Smooth muscle cell (in vitro differentiated cells): ENCODE results near the gene MAP6. TPM values are rescaled to one million over a fixed set of nuclear protein-coding genes. Genes with fewer than 3 reads are reported as not detected.

Experiments used
- DNase-seq: peaks from one replicate; lab custom pipeline; 2025; ENCODE audit not compliant: unreplicated experiment; lab: John Stamatoyannopoulos, UW
- H2AFZ ChIP-seq: fragments of 200-600 bp; sonication (generic); 2 replicates; pipeline ENCODE4 v1.6.0; 2016; ENCODE audit warnings: antibody characterized with exemption, low read depth, mild to moderate bottlenecking
- H3F3A ChIP-seq: fragments of 200-600 bp; sonication (generic); 2 replicates; pipeline ENCODE4 v1.6.0; 2017; ENCODE audit warnings: antibody characterized with exemption, low read depth
- H3K27ac ChIP-seq: fragments of 200-600 bp; sonication (generic); 2 replicates; pipeline ENCODE4 v1.5.1; 2016; ENCODE audit warnings: low read depth, mild to moderate bottlenecking
- H3K27me3 ChIP-seq: fragments of 200-600 bp; sonication (generic); 2 replicates; pipeline ENCODE4 v1.6.1; 2016; ENCODE audit warnings: low read depth, mild to moderate bottlenecking
- H3K36me3 ChIP-seq: fragments of 200-600 bp; sonication (generic); 2 replicates; pipeline ENCODE4 v1.5.1; 2016; ENCODE audit warnings: low read depth
- H3K4me1 ChIP-seq: fragments of 200-600 bp; sonication (generic); 2 replicates; pipeline ENCODE4 v1.5.1; 2016; ENCODE audit warnings: low read depth
- H3K4me2 ChIP-seq: fragments of 200-600 bp; sonication (generic); 2 replicates; pipeline ENCODE4 v1.6.0; 2016; ENCODE audit warnings: mild to moderate bottlenecking
- H3K4me3 ChIP-seq: fragments of 200-600 bp; sonication (generic); 2 replicates; pipeline ENCODE4 v1.5.1; 2016; ENCODE audit warnings: mild to moderate bottlenecking
- H3K79me2 ChIP-seq: fragments of 200-600 bp; sonication (generic); 2 replicates; pipeline ENCODE4 v1.6.0; 2016; ENCODE audit warnings: low read depth, mild to moderate bottlenecking
- H3K9ac ChIP-seq: fragments of 200-600 bp; sonication (generic); 2 replicates; pipeline ENCODE4 v1.6.0; 2016; ENCODE audit warnings: low read depth
- H3K9me3 ChIP-seq: fragments of 200-600 bp; sonication (generic); replicated peaks from 2 replicates; pipeline ENCODE4 v1.5.1; 2016; ENCODE audit warnings: low read depth
- H4K20me1 ChIP-seq: fragments of 200-600 bp; sonication (generic); 2 replicates; pipeline ENCODE4 v1.6.0; 2016; ENCODE audit warnings: low read depth
- WGBS: methylation state at CpG from one replicate; pipeline ENCODE4 v1.1.7; 2016; ENCODE audit warnings: low lambda C conversion rate; 5-methylcytosine and 5-hydroxymethylcytosine counted together
- polyA plus RNA-seq: library from polyadenylated mRNA; unstranded; fragments of >200 nt; fragmentation: Nextera tagmentation; extraction: Ambion mirVana; gene quantifications from 2 replicates; pipeline ENCODE4 v1.2.1, GENCODE V29; 2016
- total RNA-seq: library from RNA; depleted of rRNA; stranded (reverse); fragments of >200 nt; gene quantifications from 2 replicates; pipeline ENCODE4 v1.2.3, GENCODE V29; 2014
- TF ChIP-seq, protein P1 (sequence below): fragments of 200-600 bp; sonication (generic); IDR thresholded peaks from 2 replicates; pipeline ENCODE4 v1.5.1; 2017; ENCODE audit warnings: borderline replicate concordance, mild to moderate bottlenecking, antibody characterized with exemption; ENCODE audit not compliant: insufficient read depth, poor library complexity, severe bottlenecking

Gene MAP6
- total and polyA plus RNA-seq, 2 experiments from 2014 or later, result 0.22 to 0.43 TPM

DNA sequence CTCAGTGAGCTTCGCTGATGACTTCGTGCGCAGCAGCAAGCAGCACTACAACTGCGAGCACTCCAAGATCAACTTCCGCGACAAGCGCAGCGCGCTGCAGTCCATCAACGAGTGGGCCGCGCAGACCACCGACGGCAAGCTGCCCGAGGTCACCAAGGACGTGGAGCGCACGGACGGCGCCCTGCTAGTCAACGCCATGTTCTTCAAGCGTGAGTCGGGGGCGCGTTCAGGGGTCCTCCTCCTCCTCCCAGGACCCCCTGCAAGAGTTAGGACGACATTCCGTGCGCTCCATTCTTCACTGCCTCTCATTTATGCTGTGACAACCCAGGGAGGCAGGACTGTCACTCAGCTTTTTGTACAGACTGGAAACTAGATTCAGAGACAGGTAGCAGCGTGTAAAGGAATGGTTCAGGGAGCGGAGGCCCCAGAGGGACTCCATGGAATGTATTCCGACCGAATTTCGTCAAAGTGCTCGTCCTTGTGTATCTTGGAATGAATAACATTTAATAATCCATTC is 102.0 kb downstream of the MAP6 start:
- 96% methylated on average over 34 of the region's 34 CpGs for WGBS
- H3K9me3 ChIP-seq, result no peaks in the 10 kb centered on the region
- H3K27me3 ChIP-seq, result no peaks in the 10 kb centered on the region
- no peak overlapping the region for H2AFZ ChIP-seq
- peak overlapping the region; percentile 68 for H3K27ac ChIP-seq
- peaks cover 73% of the 10 kb centered on the region for H3F3A ChIP-seq
- peaks cover 91% of the 10 kb centered on the region for H3K79me2 ChIP-seq
- H3K36me3 ChIP-seq, result peaks cover 16% of the 10 kb centered on the region
- H4K20me1 ChIP-seq, result peaks cover 92% of the 10 kb centered on the region
- peak overlapping the region; percentile 94 for H3K4me2 ChIP-seq
- H3K4me1 ChIP-seq, result peaks cover 22% of the 10 kb centered on the region
- no peak overlapping the region for H3K9ac ChIP-seq
- no peak overlapping the region for H3K4me3 ChIP-seq
- DNase-seq, result no peak
- TF ChIP-seq, protein P1, sequence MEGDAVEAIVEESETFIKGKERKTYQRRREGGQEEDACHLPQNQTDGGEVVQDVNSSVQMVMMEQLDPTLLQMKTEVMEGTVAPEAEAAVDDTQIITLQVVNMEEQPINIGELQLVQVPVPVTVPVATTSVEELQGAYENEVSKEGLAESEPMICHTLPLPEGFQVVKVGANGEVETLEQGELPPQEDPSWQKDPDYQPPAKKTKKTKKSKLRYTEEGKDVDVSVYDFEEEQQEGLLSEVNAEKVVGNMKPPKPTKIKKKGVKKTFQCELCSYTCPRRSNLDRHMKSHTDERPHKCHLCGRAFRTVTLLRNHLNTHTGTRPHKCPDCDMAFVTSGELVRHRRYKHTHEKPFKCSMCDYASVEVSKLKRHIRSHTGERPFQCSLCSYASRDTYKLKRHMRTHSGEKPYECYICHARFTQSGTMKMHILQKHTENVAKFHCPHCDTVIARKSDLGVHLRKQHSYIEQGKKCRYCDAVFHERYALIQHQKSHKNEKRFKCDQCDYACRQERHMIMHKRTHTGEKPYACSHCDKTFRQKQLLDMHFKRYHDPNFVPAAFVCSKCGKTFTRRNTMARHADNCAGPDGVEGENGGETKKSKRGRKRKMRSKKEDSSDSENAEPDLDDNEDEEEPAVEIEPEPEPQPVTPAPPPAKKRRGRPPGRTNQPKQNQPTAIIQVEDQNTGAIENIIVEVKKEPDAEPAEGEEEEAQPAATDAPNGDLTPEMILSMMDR, result no peak

DNA sequence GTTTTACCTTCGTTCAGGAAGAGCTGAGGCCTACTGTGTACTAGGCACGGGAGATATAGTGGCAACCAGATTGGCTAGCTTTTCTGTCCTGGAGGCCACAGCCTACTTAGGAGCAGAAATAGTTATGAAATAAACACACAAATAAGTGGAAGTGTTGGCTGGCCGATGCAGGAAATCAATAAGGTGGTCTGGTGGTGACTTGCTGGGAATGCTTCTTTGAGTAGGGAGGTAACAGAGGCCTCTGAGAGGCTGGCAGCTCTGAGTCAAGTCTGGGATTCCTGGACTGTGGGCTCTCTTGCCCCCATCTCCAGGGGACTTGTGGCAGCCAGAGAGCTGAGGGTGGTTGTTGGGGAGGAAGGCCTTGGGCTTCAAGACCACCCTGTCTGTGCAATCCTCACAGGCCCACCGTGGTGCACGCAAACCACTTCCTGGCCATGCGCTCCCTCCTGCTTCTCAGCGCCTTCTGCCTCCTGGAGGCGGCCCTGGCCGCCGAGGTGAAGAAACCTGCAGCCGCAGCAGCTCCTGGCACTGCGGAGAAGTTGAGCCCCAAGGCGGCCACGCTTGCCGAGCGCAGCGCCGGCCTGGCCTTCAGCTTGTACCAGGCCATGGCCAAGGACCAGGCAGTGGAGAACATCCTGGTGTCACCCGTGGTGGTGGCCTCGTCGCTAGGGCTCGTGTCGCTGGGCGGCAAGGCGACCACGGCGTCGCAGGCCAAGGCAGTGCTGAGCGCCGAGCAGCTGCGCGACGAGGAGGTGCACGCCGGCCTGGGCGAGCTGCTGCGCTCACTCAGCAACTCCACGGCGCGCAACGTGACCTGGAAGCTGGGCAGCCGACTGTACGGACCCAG is 102.7 kb downstream of the MAP6 start:
- Histone ChIP-seq H3F3A (peaks cover 74% of the 10 kb centered on the region), H3K9ac (peak overlapping the region; percentile 68), H3K36me3 (peaks cover 16% of the 10 kb centered on the region), H3K79me2 (peaks cover 90% of the 10 kb centered on the region), H4K20me1 (peaks cover 86% of the 10 kb centered on the region), H3K4me1 (peaks cover 29% of the 10 kb centered on the region), H3K27ac (peak overlapping the region; percentile 99), H3K4me2 (peak overlapping the region; percentile 94), H3K9me3 (no peaks in the 10 kb centered on the region), H3K4me3 (peak overlapping the region; percentile 95), H2AFZ (no peak overlapping the region), H3K27me3 (no peaks in the 10 kb centered on the region)
- TF ChIP-seq, protein P1, result no peak
- WGBS, result 87% methylated on average over 42 of the region's 43 CpGs
- no peak for DNase-seq

DNA sequence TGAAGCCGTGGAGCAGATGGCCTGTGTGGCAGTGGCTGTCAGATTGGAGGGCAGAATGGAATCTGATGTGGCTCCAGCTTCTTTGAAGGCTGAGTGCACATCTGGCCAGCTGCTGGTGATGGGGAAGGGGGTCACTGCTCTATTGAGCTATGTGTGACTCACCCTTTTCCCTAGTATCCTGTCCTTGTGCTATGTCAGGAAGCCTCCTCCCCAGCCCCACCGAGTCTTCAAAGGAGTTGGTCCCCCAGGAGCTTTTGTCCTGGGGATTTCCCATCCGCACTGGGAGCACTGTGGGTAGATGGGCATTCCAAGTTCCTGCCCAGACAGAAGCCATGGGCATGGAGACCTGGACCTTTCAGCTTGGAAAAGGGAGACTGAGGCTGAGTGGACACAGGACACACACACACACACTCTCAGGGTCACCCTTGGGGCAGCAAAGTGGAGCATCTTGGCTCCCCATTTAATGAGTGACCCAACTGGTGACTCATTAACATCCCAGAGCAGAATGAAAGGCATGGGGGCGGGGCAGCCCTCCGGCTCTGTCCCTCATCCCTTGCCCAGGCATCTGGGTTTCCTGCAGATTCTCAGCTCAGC is 103.5 kb downstream of the MAP6 start:
- peak; percentile 47 for DNase-seq
- Histone ChIP-seq H3K4me1 (peaks cover 31% of the 10 kb centered on the region), H3K36me3 (peaks cover 10% of the 10 kb centered on the region), H3K4me3 (peak overlapping the region; percentile 95), H3K4me2 (peak overlapping the region; percentile 94), H4K20me1 (peaks cover 77% of the 10 kb centered on the region), H3F3A (peaks cover 69% of the 10 kb centered on the region), H3K27me3 (no peaks in the 10 kb centered on the region), H3K9me3 (no peaks in the 10 kb centered on the region), H2AFZ (no peak overlapping the region), H3K9ac (peak overlapping the region; percentile 99), H3K27ac (peak overlapping the region; percentile 99), H3K79me2 (peaks cover 82% of the 10 kb centered on the region)
- TF ChIP-seq, protein P1, result no peak
- WGBS, result 22% methylated on average over 5 of the region's 5 CpGs
